Right lobe of liver (tissue), 4 donors: ENCODE results near the gene CEP85L.

Experiments used
- CTCF ChIP-seq, 4 donors: fragments of 200-600 bp in 3 of 4; fragments of 450-650 bp in 1 of 4; IDR thresholded peaks; one replicate each; pipeline versions ENCODE4 v1.5.1 to v1.8.0; 2016 to 2022; ENCODE audit warnings: antibody characterized with exemption in 4 of 4, mild to moderate bottlenecking in 2 of 4
- POLR2A ChIP-seq: fragments of 450-650 bp; IDR thresholded peaks from one replicate; pipeline ENCODE4 v1.6.1; 2017; ENCODE audit warnings: antibody characterized with exemption, mild to moderate bottlenecking
- donor health status: DM: no; HTN: no; CAD: no.
- donor health status: DM: no; HTN: no; CAD: no.
- donor health status: DM: no; HTN: yes; CAD: no.

- TF ChIP-seq CTCF (IDR thresholded peaks at IDR 0.05) (no peak), POLR2A (no peak)
These were observed 49.1 kb upstream of the CEP85L start for GRCh38 chr6:118700531-118700930.
